NB4 (cell line): ENCODE measurements around the gene TRIM45.

Source experiments
- POLR2A ChIP-seq: IDR thresholded peaks from 2 replicates; pipeline ENCODE4 v1.6.1; 2011; ENCODE audit warnings: mild to moderate bottlenecking; ENCODE audit not compliant: insufficient read length; ENCODE audit errors: extremely low read depth
- TF ChIP-seq, protein P1 (sequence below): IDR thresholded peaks from one replicate; pipeline ENCODE4 v1.5.1; 2012; ENCODE audit warnings: low read depth, low read length
- TF ChIP-seq, protein P2 (sequence below): IDR thresholded peaks from 2 replicates; pipeline ENCODE4 v1.6.1; 2011; ENCODE audit warnings: low read depth, low read length

DNA sequence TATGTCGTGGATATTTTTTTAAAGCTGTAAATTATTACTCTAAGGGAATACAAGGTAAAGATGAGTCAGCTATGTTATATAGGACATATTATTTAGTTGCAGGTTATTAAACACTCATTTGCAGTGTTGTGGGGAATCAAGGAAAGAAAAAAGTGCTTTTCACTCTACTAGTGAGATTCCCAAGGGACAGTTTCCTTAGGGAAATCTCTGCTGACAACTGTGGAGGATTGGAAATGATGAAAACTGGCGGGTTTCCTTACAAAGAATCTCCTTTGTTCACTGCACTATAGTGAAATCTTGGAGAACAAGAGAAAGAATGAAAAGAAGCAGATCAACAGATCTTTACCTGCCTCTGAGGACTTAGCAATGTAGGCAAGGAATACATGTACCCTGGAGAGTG lies 24.5 kb upstream of the TRIM45 start:
- no peak for TF ChIP-seq POLR2A
- TF ChIP-seq, protein P1, sequence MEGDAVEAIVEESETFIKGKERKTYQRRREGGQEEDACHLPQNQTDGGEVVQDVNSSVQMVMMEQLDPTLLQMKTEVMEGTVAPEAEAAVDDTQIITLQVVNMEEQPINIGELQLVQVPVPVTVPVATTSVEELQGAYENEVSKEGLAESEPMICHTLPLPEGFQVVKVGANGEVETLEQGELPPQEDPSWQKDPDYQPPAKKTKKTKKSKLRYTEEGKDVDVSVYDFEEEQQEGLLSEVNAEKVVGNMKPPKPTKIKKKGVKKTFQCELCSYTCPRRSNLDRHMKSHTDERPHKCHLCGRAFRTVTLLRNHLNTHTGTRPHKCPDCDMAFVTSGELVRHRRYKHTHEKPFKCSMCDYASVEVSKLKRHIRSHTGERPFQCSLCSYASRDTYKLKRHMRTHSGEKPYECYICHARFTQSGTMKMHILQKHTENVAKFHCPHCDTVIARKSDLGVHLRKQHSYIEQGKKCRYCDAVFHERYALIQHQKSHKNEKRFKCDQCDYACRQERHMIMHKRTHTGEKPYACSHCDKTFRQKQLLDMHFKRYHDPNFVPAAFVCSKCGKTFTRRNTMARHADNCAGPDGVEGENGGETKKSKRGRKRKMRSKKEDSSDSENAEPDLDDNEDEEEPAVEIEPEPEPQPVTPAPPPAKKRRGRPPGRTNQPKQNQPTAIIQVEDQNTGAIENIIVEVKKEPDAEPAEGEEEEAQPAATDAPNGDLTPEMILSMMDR = no peak
- TF ChIP-seq, protein P2, sequence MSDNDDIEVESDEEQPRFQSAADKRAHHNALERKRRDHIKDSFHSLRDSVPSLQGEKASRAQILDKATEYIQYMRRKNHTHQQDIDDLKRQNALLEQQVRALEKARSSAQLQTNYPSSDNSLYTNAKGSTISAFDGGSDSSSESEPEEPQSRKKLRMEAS = no peak
